K562 (cell line): ENCODE results near the gene PRRC2A. TPM values are rescaled to one million over a fixed set of nuclear protein-coding genes. Genes with fewer than 3 reads are reported as not detected.

Experiments
- EP400 ChIP-seq: fragments of 450-650 bp; IDR thresholded peaks from 2 replicates; pipeline ENCODE4 v1.6.1; 2017; ENCODE audit warnings: antibody characterized with exemption, mild to moderate bottlenecking, moderate library complexity
- KHSRP ChIP-seq: fragments of 450-650 bp; IDR thresholded peaks from 2 replicates; pipeline ENCODE4 v1.6.1; 2017
- KLF1 ChIP-seq: fragments of 450-650 bp; IDR thresholded peaks from 2 replicates; pipeline ENCODE4 v1.6.1; 2016; ENCODE audit warnings: missing genetic modification characterization, missing compliant biosample characterization
- PPARD ChIP-seq: fragments of 250-450 bp; sonication (Bioruptor Pico); IDR thresholded peaks from 2 replicates; pipeline ENCODE4 v1.8.0; 2022; ENCODE audit warnings: inconsistent platforms, mild to moderate bottlenecking, moderate library complexity
- RBM15 ChIP-seq: fragments of 200-400 bp; formaldehyde crosslinking; IDR thresholded peaks from 2 replicates; pipeline ENCODE4 v1.6.1; 2018; ENCODE audit warnings: mild to moderate bottlenecking, low read length, moderate library complexity; ENCODE audit not compliant: insufficient read depth
- SLC30A9 ChIP-seq: fragments of 250-450 bp; sonication (Bioruptor Pico); IDR thresholded peaks from 2 replicates; pipeline ENCODE4 v1.8.0; 2022; ENCODE audit warnings: mild to moderate bottlenecking, moderate library complexity
- SP1 ChIP-seq: sonication (generic); formaldehyde crosslinking; IDR thresholded peaks from 2 replicates; pipeline ENCODE4 v1.8.1; 2022; ENCODE audit warnings: mild to moderate bottlenecking, missing genetic modification reagents
- STAT5A ChIP-seq: IDR thresholded peaks from 2 replicates; pipeline ENCODE4 v1.6.1; 2012; ENCODE audit warnings: low read length, inconsistent platforms, borderline replicate concordance
- TEAD1 ChIP-seq, 2 experiments: fragments of 450-650 bp in 1 of 2; sonication (generic) in 1 of 2; formaldehyde crosslinking; IDR thresholded peaks; 2 replicates each; pipeline versions ENCODE4 v1.4.0 to v1.8.0; 2020 to 2022; ENCODE audit warnings: mild to moderate bottlenecking in 2 of 2, missing genetic modification reagents in 1 of 2
- ZNF431 ChIP-seq: sonication (generic); formaldehyde crosslinking; IDR thresholded peaks from 2 replicates; pipeline ENCODE4 v1.8.0; 2022; ENCODE audit warnings: mild to moderate bottlenecking, missing genetic modification reagents
- ZNF764 ChIP-seq: fragments of 250-450 bp; sonication (Bioruptor Pico); IDR thresholded peaks from 2 replicates; pipeline ENCODE4 v1.4.0; 2020; ENCODE audit warnings: low read depth, mild to moderate bottlenecking, moderate library complexity
- polyA plus RNA-seq, 8 experiments: library from polyadenylated mRNA; depleted of rRNA in 4 of 8; stranded (reverse) in 5 of 8; unstranded in 3 of 8; fragments of >200 nt; fragmentation: Nextera tagmentation in 2 of 8; fragmentation: Illumina TruSeq in 1 of 8; extraction: Ambion mirVana in 2 of 8; extraction: Trizol in 1 of 8; gene quantifications; 2 replicates each; pipeline versions ENCODE4 v1.2.1 to v1.2.3, GENCODE V29; 2011 to 2014; ENCODE audit warnings: inconsistent platforms in 1 of 8, missing spikeins in 1 of 8
- total RNA-seq, 7 experiments: library from RNA; depleted of rRNA in 6 of 7; stranded (reverse); fragments of >200 nt in 6 of 7; fragmentation: Illumina TruSeq in 2 of 7; extraction: Trizol in 2 of 7; gene quantifications; 2 replicates each; pipeline versions ENCODE4 v1.2.1 to v1.2.3, GENCODE V29; 2011 to 2021; ENCODE audit warnings: low replicate concordance in 1 of 7
- TF ChIP-seq, protein P1 (sequence below): sonication (generic); formaldehyde crosslinking; IDR thresholded peaks from 2 replicates; pipeline ENCODE4 v1.8.0; 2022; ENCODE audit warnings: mild to moderate bottlenecking, missing genetic modification reagents
- TF ChIP-seq, protein P2 (sequence below): fragments of 250-450 bp; sonication (Bioruptor Pico); IDR thresholded peaks from 2 replicates; pipeline ENCODE4 v1.4.0; 2020
- TF ChIP-seq, protein P3 (sequence below): fragments of 250-450 bp; sonication (Bioruptor Pico); IDR thresholded peaks from 2 replicates; pipeline ENCODE4 v1.5.0; 2020; ENCODE audit warnings: mild to moderate bottlenecking, borderline replicate concordance
- TF ChIP-seq, protein P4 (sequence below): fragments of 450-650 bp; conservative IDR thresholded peaks from 2 replicates; pipeline ENCODE4 v1.6.1; 2016; ENCODE audit warnings: missing genetic modification characterization, low read depth, mild to moderate bottlenecking, missing compliant biosample characterization, moderate library complexity
- TF ChIP-seq, protein P5 (sequence below), 3 experiments: IDR thresholded peaks in 2 of 3; conservative IDR thresholded peaks in 1 of 3; 2 replicates each; pipeline ENCODE4 v1.5.1; 2011 to 2012; ENCODE audit warnings: low read length in 3 of 3, mild to moderate bottlenecking in 3 of 3, control low read depth in 2 of 3, improper control_type of control experiment in 1 of 3, inconsistent platforms in 1 of 3, low read depth in 1 of 3, mixed read lengths in 1 of 3, moderate library complexity in 1 of 3; ENCODE audit not compliant: insufficient read depth in 2 of 3

The PRRC2A gene
- total and polyA plus RNA-seq, 9 of the 15 experiments (the other 6 are each of a cell fraction or from before 2014, with no cell fraction given): 1.0 to 332 (median 63.0) TPM

DNA sequence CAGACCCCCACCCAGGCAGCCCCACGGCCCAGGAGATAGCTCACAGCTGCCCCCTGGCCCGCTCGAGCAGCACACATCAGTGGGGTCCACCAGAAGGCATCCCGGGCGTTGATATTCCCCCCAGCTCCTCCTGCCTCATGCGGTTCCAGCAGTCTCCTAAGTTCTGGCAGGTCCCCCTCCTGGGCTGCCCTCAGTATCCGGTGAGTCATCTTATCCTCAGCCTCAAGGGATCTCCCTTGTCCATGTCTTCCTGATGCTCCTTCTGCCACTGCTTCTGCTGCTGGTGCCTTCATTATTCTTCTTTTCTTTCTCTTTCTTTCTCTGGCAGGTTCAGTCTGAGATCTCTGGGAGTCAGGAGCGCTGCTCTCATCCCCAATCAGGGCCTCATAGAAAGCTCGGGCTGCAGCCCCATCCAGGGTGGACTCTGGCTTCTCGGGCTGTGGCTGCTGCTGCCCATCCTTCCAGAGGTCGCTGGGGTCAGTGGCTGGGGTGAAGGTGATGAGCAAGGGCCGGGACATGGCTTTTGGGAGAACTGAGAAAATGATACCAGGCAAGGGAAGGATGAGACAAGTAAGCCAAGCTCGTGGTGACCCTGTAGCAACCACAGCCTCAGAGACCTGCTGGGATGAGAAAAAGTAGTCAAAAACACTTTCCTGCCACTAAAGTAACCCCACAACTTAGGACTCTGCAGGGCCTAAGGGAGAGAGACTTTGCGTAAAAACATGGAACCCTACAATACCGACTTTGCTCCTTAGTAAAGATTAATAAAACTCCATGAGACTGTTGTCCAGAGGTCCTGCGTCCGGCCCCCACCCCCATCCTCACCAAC, 43.7 kb downstream of the PRRC2A start (continued):
- TF ChIP-seq, protein P1, sequence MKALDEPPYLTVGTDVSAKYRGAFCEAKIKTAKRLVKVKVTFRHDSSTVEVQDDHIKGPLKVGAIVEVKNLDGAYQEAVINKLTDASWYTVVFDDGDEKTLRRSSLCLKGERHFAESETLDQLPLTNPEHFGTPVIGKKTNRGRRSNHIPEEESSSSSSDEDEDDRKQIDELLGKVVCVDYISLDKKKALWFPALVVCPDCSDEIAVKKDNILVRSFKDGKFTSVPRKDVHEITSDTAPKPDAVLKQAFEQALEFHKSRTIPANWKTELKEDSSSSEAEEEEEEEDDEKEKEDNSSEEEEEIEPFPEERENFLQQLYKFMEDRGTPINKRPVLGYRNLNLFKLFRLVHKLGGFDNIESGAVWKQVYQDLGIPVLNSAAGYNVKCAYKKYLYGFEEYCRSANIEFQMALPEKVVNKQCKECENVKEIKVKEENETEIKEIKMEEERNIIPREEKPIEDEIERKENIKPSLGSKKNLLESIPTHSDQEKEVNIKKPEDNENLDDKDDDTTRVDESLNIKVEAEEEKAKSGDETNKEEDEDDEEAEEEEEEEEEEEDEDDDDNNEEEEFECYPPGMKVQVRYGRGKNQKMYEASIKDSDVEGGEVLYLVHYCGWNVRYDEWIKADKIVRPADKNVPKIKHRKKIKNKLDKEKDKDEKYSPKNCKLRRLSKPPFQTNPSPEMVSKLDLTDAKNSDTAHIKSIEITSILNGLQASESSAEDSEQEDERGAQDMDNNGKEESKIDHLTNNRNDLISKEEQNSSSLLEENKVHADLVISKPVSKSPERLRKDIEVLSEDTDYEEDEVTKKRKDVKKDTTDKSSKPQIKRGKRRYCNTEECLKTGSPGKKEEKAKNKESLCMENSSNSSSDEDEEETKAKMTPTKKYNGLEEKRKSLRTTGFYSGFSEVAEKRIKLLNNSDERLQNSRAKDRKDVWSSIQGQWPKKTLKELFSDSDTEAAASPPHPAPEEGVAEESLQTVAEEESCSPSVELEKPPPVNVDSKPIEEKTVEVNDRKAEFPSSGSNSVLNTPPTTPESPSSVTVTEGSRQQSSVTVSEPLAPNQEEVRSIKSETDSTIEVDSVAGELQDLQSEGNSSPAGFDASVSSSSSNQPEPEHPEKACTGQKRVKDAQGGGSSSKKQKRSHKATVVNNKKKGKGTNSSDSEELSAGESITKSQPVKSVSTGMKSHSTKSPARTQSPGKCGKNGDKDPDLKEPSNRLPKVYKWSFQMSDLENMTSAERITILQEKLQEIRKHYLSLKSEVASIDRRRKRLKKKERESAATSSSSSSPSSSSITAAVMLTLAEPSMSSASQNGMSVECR (CRISPR knock-in tag): no peak; the same call in 1 of the 2 replicates
- TF ChIP-seq ZNF431: no peak
- no peak for TF ChIP-seq RBM15
- TF ChIP-seq, protein P2, sequence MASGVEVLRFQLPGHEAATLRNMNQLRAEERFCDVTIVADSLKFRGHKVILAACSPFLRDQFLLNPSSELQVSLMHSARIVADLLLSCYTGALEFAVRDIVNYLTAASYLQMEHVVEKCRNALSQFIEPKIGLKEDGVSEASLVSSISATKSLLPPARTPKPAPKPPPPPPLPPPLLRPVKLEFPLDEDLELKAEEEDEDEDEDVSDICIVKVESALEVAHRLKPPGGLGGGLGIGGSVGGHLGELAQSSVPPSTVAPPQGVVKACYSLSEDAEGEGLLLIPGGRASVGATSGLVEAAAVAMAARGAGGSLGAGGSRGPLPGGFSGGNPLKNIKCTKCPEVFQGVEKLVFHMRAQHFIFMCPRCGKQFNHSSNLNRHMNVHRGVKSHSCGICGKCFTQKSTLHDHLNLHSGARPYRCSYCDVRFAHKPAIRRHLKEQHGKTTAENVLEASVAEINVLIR (CRISPR knock-in tag): no peak
- TF ChIP-seq PPARD: no peak
- no peak for TF ChIP-seq SLC30A9 (CRISPR knock-in tag)
- no peak; a peak in 1 of 4 replicates for TF ChIP-seq TEAD1 (CRISPR knock-in tag; IDR thresholded peaks at IDR 0.05)
- TF ChIP-seq, protein P3, sequence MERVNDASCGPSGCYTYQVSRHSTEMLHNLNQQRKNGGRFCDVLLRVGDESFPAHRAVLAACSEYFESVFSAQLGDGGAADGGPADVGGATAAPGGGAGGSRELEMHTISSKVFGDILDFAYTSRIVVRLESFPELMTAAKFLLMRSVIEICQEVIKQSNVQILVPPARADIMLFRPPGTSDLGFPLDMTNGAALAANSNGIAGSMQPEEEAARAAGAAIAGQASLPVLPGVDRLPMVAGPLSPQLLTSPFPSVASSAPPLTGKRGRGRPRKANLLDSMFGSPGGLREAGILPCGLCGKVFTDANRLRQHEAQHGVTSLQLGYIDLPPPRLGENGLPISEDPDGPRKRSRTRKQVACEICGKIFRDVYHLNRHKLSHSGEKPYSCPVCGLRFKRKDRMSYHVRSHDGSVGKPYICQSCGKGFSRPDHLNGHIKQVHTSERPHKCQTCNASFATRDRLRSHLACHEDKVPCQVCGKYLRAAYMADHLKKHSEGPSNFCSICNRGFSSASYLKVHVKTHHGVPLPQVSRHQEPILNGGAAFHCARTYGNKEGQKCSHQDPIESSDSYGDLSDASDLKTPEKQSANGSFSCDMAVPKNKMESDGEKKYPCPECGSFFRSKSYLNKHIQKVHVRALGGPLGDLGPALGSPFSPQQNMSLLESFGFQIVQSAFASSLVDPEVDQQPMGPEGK (CRISPR knock-in tag): no peak
- TF ChIP-seq EP400: no peak
- TF ChIP-seq ZNF764: no peak
- TF ChIP-seq SP1: no peak; the same call in none of the 2 replicates
- TF ChIP-seq, protein P4, sequence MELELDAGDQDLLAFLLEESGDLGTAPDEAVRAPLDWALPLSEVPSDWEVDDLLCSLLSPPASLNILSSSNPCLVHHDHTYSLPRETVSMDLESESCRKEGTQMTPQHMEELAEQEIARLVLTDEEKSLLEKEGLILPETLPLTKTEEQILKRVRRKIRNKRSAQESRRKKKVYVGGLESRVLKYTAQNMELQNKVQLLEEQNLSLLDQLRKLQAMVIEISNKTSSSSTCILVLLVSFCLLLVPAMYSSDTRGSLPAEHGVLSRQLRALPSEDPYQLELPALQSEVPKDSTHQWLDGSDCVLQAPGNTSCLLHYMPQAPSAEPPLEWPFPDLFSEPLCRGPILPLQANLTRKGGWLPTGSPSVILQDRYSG: no peak
- no peak for TF ChIP-seq KLF1 (tag)
- TF ChIP-seq, protein P5, sequence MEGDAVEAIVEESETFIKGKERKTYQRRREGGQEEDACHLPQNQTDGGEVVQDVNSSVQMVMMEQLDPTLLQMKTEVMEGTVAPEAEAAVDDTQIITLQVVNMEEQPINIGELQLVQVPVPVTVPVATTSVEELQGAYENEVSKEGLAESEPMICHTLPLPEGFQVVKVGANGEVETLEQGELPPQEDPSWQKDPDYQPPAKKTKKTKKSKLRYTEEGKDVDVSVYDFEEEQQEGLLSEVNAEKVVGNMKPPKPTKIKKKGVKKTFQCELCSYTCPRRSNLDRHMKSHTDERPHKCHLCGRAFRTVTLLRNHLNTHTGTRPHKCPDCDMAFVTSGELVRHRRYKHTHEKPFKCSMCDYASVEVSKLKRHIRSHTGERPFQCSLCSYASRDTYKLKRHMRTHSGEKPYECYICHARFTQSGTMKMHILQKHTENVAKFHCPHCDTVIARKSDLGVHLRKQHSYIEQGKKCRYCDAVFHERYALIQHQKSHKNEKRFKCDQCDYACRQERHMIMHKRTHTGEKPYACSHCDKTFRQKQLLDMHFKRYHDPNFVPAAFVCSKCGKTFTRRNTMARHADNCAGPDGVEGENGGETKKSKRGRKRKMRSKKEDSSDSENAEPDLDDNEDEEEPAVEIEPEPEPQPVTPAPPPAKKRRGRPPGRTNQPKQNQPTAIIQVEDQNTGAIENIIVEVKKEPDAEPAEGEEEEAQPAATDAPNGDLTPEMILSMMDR (IDR thresholded peaks at IDR 0.05 in 2 of 3, conservative IDR thresholded peaks at IDR 0.05 in 1 of 3; ENCODE audit: insufficient read depth in 2 of 3, low read depth in 1 of 3, low read length in 3 of 3): peak in 1 of 3 experiments; percentile 42; a peak in 2 of 6 replicates
- no peak for TF ChIP-seq STAT5A
- TF ChIP-seq KHSRP: 0 out of 2 replicates have a peak, but pooled peaks have one; percentile 34
